Stimulated activated CD4-positive, alpha-beta T cell treated with anti-CD3 and anti-CD28 coated beads, Interleukin-4, amount 100 ng/mL, for 4 hours (primary cell): ENCODE measurements around the gene B4GALT7.
"Not testable (repeated sequence)": the region's sequence is repeated elsewhere in the genome, so short reads cannot be mapped to it uniquely, and the experiment has no call there.

ENCODE experiments used
- DNase-seq, 2 experiments: peaks; one replicate each; pipeline ENCODE4 v3.0.0-alpha.2; 2020

B4GALT7 gene, protein sequence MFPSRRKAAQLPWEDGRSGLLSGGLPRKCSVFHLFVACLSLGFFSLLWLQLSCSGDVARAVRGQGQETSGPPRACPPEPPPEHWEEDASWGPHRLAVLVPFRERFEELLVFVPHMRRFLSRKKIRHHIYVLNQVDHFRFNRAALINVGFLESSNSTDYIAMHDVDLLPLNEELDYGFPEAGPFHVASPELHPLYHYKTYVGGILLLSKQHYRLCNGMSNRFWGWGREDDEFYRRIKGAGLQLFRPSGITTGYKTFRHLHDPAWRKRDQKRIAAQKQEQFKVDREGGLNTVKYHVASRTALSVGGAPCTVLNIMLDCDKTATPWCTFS

DNA sequence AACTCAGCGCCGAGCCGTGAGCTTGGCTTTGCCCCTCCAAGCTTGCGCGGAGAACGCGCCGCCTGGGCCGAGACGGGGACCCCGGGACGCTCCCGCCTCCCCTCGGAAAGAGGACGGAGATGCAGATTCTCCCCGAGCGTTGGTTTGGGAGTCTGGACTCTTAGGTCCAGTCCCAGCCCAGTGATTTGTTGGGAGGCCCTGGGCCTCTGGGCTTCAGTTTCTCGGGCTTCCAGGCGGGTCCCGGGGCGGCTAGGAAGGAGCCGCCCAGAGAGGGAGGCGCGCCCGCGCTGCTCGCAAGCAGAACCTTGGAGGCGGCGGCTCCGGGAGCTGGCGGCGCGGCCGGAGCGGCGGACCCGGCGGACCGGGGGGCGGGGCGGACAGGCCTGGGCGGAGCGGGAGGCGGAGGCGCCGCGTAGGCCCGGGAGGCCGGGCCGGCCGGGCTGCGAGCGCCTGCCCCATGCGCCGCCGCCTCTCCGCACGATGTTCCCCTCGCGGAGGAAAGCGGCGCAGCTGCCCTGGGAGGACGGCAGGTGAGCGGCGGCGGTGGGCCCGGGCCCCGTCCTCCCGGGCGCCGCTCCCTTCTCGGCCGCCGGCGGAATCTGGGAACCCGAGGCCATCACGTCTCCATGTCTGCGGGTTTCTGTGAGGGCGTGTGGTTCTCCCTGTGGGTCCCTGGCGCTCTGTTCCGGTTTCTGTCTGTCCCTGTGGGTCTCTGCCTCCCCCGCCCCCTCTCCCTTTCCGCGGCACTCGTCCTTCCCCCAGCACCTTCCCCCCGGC lies at the start of gene B4GALT7:
B4GALT7 (plus strand) TSS at position 402 of the 777 bp plus-strand sequence; CDS start at position 481, 79 bp downstream.
- peak; percentile 79 to 91 for DNase-seq

DNA sequence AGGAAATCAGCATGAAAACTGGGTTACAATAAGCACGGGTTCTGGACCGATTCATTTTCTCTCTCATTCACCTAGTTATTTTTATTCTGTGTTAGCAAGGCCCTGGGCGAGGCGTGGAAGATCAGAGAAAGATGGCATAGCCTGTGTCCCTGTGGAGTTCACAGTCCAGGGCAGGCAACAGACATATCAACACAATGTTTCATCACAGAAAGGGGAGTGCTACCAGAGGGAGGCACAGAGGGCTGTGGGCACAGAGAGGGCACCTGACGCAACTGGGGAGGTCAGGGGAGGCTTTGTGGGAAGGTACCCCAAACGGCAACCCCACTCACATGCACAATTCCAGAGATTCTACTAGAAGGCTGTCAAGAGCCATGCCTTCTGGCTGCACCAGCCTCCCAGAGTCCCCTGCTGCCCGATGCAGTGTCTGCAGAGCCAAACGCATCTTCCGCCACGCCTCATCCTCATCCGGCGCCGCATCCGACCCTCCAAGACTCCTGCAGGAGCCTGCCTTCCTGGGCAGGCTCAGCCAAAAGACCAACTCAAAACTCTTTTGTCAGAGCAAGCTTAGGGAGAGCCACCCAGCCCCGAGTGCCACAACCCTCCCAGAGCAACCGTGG lies 47.0 kb upstream of the B4GALT7 start:
- DNase-seq: no peak

DNA sequence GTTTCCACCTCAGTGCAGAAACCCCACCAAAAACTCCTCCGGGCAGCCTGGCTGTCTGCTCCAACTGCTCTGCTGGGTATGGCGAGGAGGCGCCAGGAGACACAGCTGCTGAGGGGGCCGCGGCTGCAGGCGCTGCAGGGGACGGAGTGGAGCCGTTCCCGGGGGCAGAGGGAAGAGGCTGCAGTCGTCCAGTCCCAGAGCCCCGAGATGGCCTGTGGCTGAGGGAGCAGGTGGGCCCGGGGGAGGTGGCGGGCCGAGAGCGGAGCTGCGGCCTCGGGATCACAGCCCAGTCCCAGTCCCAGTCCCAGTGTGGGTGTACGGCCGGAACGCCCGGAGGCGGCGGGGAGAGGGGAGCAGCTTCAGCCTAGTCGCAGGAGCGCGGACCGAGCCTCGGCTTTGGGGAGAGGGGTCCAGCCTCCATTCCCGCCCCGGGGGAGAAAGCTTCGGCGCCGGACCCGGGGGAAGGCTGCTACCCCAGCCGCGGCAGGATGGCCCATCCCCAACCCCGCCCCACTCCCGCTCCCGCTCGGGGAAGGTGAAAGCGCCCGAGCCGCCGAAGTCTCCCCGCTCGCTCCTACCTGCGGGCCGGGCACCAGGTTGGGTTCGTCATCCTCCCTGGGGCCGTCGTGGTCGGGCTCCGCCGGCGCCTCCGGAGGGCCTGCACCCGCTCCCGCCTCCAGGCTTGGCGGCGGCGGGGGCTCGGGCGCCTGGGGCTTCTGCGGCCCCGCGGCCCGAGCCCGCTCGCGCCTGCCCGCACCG lies 46.1 kb upstream of the B4GALT7 start:
- DNase-seq: peak; percentile 25 to 47

DNA sequence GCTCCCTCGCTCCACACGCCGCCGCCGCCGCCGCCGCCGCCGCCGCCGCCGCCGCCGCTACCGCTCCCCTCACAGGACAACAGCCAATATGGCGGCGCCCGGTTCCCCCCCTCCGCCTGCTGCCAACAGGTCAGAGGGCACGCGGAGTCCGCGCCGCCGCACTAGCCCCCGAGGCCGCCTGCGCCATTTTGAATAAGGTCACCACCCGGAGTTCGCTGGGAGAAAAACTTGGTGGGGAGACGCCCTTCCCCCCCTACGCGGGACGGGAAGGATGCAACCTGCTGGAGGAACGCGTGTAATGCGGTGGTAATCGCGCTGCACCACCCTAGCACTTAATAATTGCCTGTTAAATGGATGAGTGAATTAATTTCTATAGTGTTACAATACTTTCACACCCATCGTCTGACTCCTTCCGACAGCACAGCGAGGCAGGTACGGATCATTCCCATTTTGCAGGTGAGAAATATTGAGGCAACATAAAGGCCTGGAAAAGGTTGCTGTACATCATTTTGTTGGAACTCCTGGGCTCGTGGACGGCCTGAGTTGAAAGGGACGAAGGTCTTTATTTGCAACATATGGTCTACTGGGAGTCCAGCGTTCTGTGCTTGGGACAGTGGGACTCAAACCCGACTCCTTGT lies 45.3 kb upstream of the B4GALT7 start, which contains the start of gene FAM193B:
FAM193B (minus strand) TSS at position 90 of the 638 bp plus-strand sequence. CDS start 105 bp downstream, outside the sequence.
- DNase-seq: peak; percentile 93 to 94

DNA sequence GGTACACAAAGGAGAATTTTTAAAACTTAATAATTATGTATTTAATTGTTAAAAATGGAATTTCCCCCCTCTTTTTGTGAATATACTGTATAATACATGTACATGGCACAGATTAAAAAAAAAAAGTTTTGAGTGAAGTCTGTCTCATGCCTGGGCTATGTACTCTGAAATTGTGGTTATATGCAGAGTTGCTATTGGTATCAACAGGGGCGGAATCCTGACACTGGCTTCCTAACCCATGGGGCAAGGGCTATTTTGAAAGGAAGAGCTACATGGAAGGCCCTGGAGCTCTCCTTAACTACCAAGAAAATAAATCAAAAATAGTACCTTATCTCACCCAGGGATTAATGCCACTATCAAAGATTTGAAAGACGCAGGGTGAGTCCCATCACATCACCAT lies 44.7 kb upstream of the B4GALT7 start:
- no peak for DNase-seq

DNA sequence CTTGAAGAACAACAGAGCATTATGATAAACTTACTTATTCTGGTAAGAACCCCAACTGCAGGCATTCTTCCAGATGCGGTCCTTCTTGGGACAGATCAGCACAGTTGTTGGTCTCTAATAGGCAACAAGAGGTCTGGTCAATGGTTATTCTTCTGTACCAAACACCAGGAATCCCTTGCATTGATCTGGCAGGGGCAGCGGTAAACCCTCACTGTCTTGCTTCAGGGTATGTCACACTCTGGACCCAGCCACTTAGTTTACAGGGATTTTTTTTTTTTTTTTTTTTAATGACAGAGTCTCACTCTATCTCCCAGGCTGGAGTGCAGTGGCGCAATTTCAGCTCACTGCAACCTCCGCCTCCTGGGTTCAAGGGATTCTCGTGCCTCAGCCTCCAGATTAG lies 44.3 kb upstream of the B4GALT7 start:
- DNase-seq: no peak

DNA sequence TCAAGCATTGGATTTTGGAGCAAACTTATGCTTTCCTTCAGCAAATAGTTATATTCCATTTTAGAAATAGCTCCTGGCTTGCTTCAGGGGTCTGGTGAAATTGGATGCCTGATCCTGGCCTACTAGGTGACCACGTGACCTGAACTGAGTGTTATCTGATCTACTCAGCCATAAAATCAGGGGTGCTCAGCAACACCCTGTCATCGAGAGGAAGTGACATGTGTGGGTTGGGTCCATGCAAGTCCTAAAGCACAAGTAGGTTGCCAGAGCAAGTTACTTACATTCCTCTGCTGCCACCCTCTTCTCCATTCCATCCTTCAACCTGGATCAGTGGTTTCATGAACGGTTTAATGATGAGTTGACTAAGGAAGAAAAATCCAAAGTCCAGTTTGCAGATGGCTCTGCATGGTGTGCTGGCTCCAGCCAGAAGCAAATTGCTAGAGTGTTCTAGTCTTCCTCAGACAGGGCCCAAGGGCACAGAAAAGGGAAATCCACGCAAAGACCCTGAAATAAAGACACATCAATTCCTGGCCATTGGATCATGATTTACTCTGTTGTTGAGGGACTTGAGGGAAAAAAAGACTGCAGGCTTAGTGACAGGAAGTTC lies 42.8 kb upstream of the B4GALT7 start:
- DNase-seq: no peak

DNA sequence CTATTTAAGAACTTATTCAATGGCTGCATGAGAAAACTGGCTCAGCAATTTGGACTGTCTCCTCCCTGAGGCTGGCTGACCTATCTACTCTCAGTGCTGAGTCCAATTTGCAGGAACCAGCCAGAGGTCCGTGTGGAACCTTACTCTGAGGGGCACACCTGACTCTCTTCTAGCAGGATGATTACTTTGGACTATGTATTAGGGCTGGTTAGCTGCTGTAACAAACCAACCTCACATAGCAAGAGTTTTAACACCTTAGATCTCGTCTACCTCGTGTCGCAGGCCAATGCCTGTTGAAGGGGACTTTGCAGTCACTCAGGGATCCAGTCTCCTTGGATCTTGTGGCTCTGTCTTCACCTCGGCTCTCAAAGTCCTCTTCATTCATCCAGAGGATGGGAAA lies 42.1 kb upstream of the B4GALT7 start:
- no peak for DNase-seq

DNA sequence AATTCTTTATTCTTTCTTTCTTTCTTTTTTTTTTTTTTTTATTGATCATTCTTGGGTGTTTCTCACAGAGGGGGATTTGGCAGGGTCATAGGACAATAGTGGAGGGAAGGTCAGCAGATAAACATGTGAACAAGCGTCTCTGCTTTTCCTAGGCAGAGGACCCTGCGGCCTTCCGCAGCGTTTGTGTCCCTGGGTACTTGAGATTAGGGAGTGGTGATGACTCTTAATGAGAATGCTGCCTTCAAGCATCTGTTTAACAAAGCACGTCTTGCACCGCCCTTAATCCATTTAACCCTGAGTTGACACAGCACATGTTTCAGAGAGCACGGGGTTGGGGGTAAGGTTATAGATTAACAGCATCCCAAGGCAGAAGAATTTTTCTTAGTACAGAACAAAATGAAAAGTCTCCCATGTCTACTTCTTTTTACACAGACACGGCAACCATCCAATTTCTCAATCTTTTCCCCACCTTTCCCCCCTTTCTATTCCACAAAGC lies 40.4 kb upstream of the B4GALT7 start:
- DNase-seq: not testable (repeated sequence)

DNA sequence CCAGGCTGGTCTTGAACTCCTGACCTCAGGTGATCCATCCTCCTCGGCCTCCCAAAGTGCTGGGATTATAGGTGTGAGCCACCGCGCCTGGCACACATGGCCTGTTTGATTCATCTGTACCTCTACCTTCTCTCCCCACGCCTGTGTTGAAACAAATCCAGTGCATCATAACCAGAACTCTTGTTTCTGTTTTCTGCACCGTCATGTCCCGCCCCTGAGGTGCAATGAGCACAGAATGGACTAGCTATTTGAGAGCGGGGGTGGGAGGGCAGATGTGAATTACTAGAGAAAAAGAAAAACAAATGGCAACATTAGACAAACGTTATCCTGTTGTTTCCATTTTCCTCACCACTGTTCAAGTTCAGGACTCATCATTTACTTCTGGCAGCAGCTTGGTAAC lies 34.9 kb upstream of the B4GALT7 start:
- no peak for DNase-seq

DNA sequence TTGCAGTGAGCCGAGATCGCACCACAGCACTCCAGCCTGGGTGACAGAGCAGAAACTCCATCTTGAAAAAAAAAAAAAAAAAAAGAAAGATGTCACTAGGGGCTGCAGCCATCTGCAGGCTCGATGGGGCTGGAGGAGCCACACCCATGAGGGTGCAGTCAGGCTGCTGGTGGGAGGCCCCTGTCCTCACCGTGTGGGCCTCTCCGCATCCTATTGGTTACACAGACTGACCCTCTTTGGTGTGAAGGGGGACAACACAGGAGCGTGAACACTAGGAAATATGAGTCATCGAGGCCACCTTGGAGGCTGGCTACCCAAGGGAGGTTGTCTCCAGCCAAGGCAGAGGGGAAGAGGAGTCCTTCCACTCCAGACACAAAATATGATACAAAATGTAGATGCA lies 31.6 kb upstream of the B4GALT7 start:
- no peak for DNase-seq

DNA sequence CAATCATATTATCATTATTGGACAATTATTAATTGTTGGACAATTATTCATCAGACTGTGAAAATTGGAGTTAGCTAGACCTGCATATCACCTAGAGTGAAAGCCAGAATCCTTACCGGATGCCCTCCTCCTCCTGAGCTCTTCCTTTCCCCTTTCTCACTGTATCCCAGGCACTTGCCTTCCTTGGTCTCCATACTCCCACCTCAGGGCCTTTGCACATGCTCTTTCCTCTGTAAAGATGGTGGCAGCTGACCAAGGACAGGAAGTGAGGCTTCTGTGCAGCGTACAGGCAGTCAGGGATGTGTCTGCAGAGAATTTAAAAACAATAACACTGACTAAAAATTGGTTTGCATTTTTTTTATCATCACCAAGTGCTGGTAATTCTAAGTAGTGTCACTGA lies 30.0 kb upstream of the B4GALT7 start:
- no peak for DNase-seq

DNA sequence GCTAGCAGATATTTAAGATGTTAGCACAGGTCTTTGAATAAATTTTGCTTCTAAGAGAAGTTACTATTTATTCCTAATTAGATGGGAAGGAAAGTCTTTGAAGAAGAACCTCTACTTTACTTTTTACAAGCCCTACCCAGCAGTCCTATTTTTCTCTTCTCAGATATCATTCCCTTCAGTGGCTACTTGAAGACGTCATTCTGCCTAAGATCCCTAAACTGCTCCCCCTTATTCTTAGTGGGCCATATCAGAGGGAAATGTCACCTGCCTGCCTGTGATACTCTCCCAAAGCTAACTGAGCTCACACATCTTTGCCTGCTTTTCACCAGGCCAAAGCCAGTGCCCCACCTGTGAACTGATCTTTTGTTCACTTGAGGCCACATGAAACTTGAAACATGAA lies 24.4 kb upstream of the B4GALT7 start:
- no peak for DNase-seq

DNA sequence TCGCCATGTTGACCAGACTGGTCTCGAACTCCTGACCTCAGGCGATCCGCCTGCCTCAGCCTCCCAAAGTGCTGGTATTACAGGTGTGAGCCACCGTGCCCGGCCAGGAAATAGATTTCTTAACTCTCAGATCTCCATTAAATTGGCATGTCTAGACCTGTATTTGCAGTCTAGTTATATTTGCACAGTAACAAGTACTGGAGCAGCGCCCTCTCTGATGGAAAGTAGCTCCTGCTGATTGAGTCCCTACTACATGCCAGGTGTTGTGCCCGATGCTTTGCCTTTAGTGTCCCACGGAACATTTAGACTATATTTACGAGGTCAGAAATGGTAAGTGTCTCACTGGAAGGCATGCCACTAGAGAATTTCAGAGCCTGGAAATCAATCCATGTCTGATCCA lies 23.8 kb upstream of the B4GALT7 start:
- DNase-seq: no peak

DNA sequence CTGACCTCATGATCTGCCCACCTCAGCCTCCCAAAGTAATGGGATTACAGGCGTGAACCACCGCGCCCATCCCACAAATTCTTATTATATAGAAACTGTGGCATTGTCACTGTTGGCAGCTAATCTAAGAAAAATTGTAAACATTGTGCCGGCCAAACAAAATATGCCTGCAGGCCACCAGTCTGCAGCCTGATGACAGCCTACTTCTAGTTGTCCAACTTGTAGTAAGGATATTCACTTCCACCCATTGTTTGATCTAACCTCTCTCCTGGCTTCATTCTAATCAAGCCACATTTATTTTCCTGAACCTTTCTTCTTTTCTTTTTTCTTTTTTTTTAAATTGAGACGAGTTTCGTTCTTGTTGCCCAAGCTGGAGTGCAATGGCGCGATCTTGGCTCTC lies 21.6 kb upstream of the B4GALT7 start:
- DNase-seq: no peak

DNA sequence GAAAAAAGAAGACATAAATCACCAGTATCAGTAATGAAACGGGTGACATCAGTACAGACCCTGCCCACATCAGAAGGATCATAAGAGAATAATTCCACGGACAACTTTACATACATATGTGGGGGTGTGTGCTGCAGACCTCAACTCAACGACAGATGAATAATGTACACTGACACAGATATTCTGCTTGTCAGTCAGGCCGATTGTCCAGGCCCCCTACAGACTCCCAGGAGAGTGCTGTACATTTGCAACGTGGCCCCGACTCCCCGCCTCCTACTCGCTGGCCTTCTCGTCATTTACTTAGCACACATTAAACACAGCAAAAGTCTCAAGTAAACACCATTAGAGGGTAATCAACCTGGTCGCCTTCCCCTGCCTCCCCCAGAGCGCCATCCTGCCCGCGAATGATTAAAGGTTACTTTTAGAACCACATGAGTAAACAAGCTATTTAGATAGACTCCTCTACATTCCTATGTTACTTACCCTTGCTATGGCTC lies 11.5 kb upstream of the B4GALT7 start:
- DNase-seq: no peak

DNA sequence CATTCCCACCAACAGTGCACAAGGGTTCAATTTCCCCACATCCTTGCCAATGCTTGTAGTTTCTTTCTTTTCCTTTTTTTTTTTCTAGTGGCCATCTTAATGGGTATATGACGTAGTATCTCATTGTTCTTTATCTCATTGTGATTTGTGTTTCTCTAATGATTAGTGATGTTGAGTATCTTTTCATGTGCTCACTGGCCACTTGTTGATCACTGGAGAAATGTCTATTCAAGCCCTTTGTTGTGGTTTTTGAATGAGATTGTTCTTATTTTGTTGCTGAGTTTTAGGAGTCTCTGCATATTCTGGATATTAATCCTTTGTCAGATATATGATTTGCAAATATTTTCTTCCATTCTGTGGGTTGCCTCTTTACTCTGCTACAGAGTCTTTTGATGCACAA lies 9.5 kb upstream of the B4GALT7 start:
- no peak for DNase-seq

DNA sequence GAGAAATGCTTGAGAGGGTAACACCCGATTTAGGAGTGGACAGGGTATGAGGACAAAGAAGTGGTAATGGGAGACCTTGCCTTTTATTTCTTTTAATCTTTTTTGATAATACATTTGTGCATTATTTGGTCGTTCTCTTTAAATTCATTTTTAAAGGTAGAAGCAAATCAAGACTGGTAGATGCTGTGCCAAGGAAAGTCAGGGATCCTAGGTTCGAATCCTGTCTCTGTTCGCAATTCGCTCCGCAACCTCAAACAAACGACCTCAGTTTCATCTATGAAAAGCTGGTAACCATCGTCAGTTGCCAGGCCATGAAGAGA lies 8.3 kb upstream of the B4GALT7 start:
- DNase-seq: no peak

DNA sequence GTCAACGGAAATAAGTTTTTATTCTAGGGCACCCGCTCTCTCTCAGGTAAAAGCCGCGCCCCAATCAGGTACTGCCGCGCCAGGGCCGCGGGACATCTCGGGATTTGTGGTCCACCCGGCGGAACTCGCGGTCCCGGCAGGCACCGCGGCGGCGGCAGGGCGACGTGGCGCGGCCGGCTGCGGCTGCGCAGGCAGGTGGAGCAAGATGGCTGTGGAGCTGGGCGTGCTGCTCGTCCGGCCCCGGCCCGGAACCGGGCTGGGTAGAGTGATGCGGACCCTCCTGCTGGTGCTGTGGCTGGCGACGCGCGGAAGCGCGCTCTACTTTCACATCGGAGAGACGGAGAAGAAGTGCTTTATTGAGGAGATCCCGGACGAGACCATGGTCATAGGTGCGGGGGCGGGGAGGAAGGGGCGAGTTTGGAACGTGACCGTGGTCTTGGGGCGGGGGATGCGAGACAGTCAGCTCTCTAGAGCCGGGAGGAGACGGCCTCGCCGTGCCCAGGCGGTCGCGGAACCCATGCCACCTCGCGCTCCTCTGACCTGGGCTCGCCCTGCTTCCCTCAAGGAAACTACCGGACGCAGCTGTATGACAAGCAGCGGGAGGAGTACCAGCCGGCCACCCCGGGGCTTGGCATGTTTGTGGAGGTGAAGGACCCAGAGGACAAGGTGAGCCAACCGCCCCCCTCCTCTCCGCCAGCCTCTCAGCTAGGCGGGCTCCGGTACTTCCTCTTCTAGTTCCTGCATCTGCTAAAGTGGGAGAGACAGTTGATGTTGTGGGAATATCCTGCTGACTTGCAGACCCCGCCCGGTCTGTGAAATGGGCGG lies 7.7 kb upstream of the B4GALT7 start, which contains the start of gene TMED9:
TMED9 (plus strand) TSS at position 194 of the 825 bp plus-strand sequence; CDS start at position 206, 12 bp downstream.
- peak; percentile 85 to 88 for DNase-seq

DNA sequence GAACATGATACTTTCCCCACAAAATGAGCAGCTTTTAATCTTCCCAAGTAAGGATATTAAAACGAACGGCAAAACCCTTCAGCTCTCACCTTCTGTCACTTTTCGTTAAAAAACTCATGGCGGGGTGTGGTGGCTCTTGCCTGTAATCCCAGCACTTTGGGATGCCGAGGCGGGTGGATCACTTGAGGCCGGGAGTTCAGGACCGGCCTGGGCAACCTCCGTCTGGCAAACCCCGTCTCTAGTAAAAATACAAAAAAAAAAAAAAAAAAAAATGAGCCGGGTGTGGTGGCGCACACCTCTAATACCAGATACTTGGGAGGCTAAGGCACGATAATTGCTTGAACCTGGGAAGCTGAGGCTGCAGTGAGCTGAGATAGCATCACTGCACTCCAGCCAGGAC lies 7.0 kb upstream of the B4GALT7 start:
- no peak for DNase-seq

DNA sequence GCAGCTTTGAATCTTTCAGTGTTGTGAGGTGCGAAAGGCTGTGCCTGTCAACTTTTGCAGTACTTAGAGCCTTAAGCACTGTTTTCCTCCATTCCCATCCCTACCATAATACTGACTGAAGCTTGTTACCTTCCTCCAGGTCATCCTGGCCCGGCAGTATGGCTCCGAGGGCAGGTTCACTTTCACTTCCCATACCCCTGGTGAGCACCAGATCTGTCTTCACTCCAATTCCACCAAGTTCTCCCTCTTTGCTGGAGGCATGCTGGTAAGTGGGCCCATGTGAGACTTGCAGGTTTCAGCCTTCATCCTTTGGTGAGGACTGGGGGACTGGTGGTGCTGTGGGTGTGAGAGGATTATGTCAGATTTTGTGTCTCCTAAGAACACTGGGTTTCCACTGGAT lies 6.4 kb upstream of the B4GALT7 start:
- DNase-seq: no peak
